HG02798 (cell line): Measurements from ENCODE around the gene ABHD14A.
A peak's percentile ranks its signal among the peaks of the same experiment; 100 is the strongest.
"Not testable (repeated sequence)": the region's sequence is repeated elsewhere in the genome, so short reads cannot be mapped to it uniquely, and the experiment has no call there.

ENCODE experiments used
- ATAC-seq: cut with Tn5 transposase; IDR thresholded peaks from one replicate; pipeline ENCODE4 v1.9.1; 2021; ENCODE audit warnings: mild to moderate bottlenecking; ENCODE audit not compliant: unreplicated experiment, poor library complexity

The ABHD14A gene

GRCh38 chr3:51990501-51990971 is 15.7 kb downstream of the ABHD14A start:
- ATAC-seq, result not testable (repeated sequence)

- no peak for ATAC-seq
Measured at GRCh38 chr3:51992017-51992682, 17.3 kb downstream of the ABHD14A start.

GRCh38 chr3:51993657-51994056 is 18.8 kb downstream of the ABHD14A start:
- ATAC-seq, result not testable (repeated sequence)

GRCh38 chr3:51994530-51994929 is 19.7 kb downstream of the ABHD14A start:
- no peak for ATAC-seq

GRCh38 chr3:51995346-51996163 is 20.7 kb downstream of the ABHD14A start, which contains the start of gene RPL29:
TSS of gene RPL29 (minus strand) at chr3:51995895. CDS start at chr3:51995461, 434 bp downstream.
- ATAC-seq, result peak; percentile 92

GRCh38 chr3:51997172-51997571 is 22.3 kb downstream of the ABHD14A start:
- no peak for ATAC-seq

- ATAC-seq, result no peak
Measured at GRCh38 chr3:51997935-51998596, 23.2 kb downstream of the ABHD14A start.

GRCh38 chr3:51998774-51999173 is 23.9 kb downstream of the ABHD14A start:
- ATAC-seq, result no peak

- ATAC-seq, result no peak
Measured at GRCh38 chr3:51999846-52000245, 25.0 kb downstream of the ABHD14A start.

GRCh38 chr3:52001443-52001974 is 26.6 kb downstream of the ABHD14A start:
- peak; percentile 89 for ATAC-seq

- no peak for ATAC-seq
Measured at GRCh38 chr3:52002748-52003147, 27.9 kb downstream of the ABHD14A start.

GRCh38 chr3:52004163-52004787 is 29.4 kb downstream of the ABHD14A start:
- ATAC-seq, result no peak

- no peak for ATAC-seq
Measured at GRCh38 chr3:52004906-52005395, 30.1 kb downstream of the ABHD14A start.

GRCh38 chr3:52005571-52005986 is 30.7 kb downstream of the ABHD14A start:
- no peak for ATAC-seq

- ATAC-seq, result no peak
Measured at GRCh38 chr3:52006017-52006819, 31.4 kb downstream of the ABHD14A start.

GRCh38 chr3:52006820-52007133 is 31.9 kb downstream of the ABHD14A start:
- ATAC-seq, result no peak

GRCh38 chr3:52007291-52007690 is 32.4 kb downstream of the ABHD14A start:
- no peak for ATAC-seq

GRCh38 chr3:52010431-52010830 is 35.6 kb downstream of the ABHD14A start:
- no peak for ATAC-seq

GRCh38 chr3:52012699-52013098 is 37.8 kb downstream of the ABHD14A start:
- no peak for ATAC-seq
